RWPE1 (cell line): ENCODE measurements around the gene ZNF275.
A peak's percentile ranks its signal among the peaks of the same experiment; 100 is the strongest.

Experiments used
- CTCF ChIA-PET: fragments of 350-600 bp; sonication (Branson Sonifier 250); formaldehyde crosslinking; extraction: SDS; loops from one replicate; lab custom pipeline; 2021; lab: Yijun Ruan, JAX
- POLR2A ChIA-PET: fragments of 400-600 bp; formaldehyde crosslinking; extraction: SDS; loops from one replicate; lab custom pipeline; 2020; ENCODE audit warnings: antibody characterized with exemption; ENCODE audit not compliant: low non-redundant PET; lab: Yijun Ruan, JAX
- DNase-seq: peaks from one replicate; pipeline ENCODE4 v3.0.0; 2012; ENCODE audit warnings: low spot score
- H3K27ac ChIP-seq: fragments of 450-650 bp; 2 replicates; pipeline ENCODE4 v1.5.1; 2017
- CTCF ChIP-seq: fragments of 450-650 bp; conservative IDR thresholded peaks from 2 replicates; pipeline ENCODE4 v1.5.1; 2017; ENCODE audit warnings: low read depth, mild to moderate bottlenecking

ZNF275 gene

GRCh38 chrX:153397256-153397960 lies 63.5 kb downstream of the ZNF275 start:
- ChIA-PET CTCF (interaction anchor here (0.6 kb wide), 1 partner anchor 431 kb away, joined by 4 read pairs; no protein-coding TSS in a partner anchor), POLR2A (no interaction called here)
- no peak for TF ChIP-seq CTCF
- no peak overlapping the region for H3K27ac ChIP-seq
- DNase-seq: no peak

GRCh38 chrX:153398275-153398960 lies 64.5 kb downstream of the ZNF275 start:
- POLR2A ChIA-PET: no interaction called here
- no peak overlapping the region for H3K27ac ChIP-seq
- CTCF ChIA-PET: interaction anchor here (0.6 to 0.9 kb wide), 2 partner anchors 109 to 430 kb away, joined by 4 read pairs; no protein-coding TSS in a partner anchor
- no peak for DNase-seq
- no peak for TF ChIP-seq CTCF

GRCh38 chrX:153400146-153401132 lies 66.5 kb downstream of the ZNF275 start:
- peak; percentile 49 for DNase-seq
- POLR2A ChIA-PET: no interaction called here
- TF ChIP-seq CTCF: peak; percentile 58
- CTCF ChIA-PET: interaction anchor here (0.6 kb wide), 1 partner anchor 80 kb away, joined by 4 read pairs; no protein-coding TSS in a partner anchor
- no peak overlapping the region for H3K27ac ChIP-seq

GRCh38 chrX:153401133-153401764 lies 67.3 kb downstream of the ZNF275 start, which contains the start of gene PNMA6E:
PNMA6E (minus strand) TSS chrX:153401350; CDS start chrX:153398849, 2,501 bp downstream.
- ChIA-PET CTCF (no interaction called here), POLR2A (no interaction called here)
- no peak for DNase-seq

More at GRCh38 chrX:153401133-153401764, 67.3 kb downstream of the ZNF275 start, which contains the start of gene PNMA6E:
- no peak for TF ChIP-seq CTCF
- H3K27ac ChIP-seq: no peak within 1 kb of the TSS
